ENCODE measurements around the gene PDE6C.

- TF ChIP-seq CTCF (IDR thresholded peaks at IDR 0.05; ENCODE audit: low read depth, low read length) = no peak
- no peak for TF ChIP-seq EZH2phosphoT487 (IDR thresholded peaks at IDR 0.05; ENCODE audit: low read depth)
These were observed 95.3 kb downstream of the PDE6C start for GRCh38 chr10:93707623-93708022.

Measured in OCI-LY3 (cell line).